BE2C (cell line): ENCODE measurements around the gene OR52E6. TPM values are rescaled to one million over a fixed set of nuclear protein-coding genes. Genes with fewer than 3 reads are reported as not detected.

Experiments
- DNase-seq: peaks from one replicate; pipeline ENCODE4 v3.0.0-alpha.2; 2020
- H3K27me3 ChIP-seq: fragments of 250-450 bp; sonication (Bioruptor Pico); 2 replicates; pipeline ENCODE4 v1.5.1; 2020; ENCODE audit warnings: mild to moderate bottlenecking
- H3K36me3 ChIP-seq: fragments of 250-450 bp; sonication (Bioruptor Pico); 2 replicates; pipeline ENCODE4 v1.5.1; 2020; ENCODE audit warnings: mild to moderate bottlenecking
- H3K4me1 ChIP-seq: fragments of 250-450 bp; sonication (Bioruptor Pico); 2 replicates; pipeline ENCODE4 v1.5.1; 2020
- H3K4me3 ChIP-seq: 2 replicates; pipeline ENCODE4 v1.5.1; 2011; ENCODE audit warnings: low read depth, low read length
- H3K9me3 ChIP-seq: fragments of 250-450 bp; sonication (Bioruptor Pico); 2 replicates; pipeline ENCODE4 v1.5.1; 2020
- CTCF ChIP-seq: IDR thresholded peaks from 2 replicates; pipeline ENCODE4 v1.5.1; 2012; ENCODE audit warnings: mild to moderate bottlenecking, low read depth, low read length
- polyA plus RNA-seq: library from polyadenylated mRNA; unstranded; fragments of >200 nt; gene quantifications from one replicate; pipeline ENCODE4 v1.2.1, GENCODE V29; 2012; ENCODE audit warnings: low read depth, missing spikeins; ENCODE audit not compliant: insufficient read length, insufficient read depth

OR52E6 gene
- polyA plus RNA-seq: not detected

DNA sequence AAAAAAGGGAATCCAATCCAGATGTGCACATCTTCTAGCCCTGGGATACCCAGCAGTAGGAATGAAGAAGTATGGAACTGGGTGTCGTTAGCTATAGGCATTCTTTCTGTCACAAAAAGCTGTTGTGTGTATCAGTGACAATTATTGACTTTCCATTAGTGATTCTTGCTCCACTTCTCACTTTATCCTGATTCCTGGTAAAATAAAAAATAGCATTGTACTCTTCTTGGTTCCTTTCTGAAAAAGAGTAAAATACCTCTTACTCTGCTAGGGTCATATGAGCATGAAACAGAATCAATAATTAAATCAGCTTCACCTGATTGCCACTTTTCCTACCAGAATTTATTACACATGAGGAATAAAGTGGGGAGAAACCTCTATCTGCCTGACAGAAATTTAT, at the start of gene OR52E6:
Gene OR52E6 (minus strand): TSS at position 101 of the 400 bp plus-strand sequence. CDS start 0 bp downstream, at position 101.
- no peaks in the 10 kb centered on the region for H3K27me3 ChIP-seq
- no peak for DNase-seq
- no peak for TF ChIP-seq CTCF
- no peak within 1 kb of the TSS for H3K4me3 ChIP-seq
- no peaks in the 10 kb centered on the region for H3K4me1 ChIP-seq
- no peaks in the 10 kb centered on the region for H3K9me3 ChIP-seq
- H3K36me3 ChIP-seq: no peaks in the 10 kb centered on the region

GRCh38 chr11:5891216-5891800, 49.6 kb upstream of the OR52E6 start:
- no peaks in the 10 kb centered on the region for H3K9me3 ChIP-seq
- DNase-seq: no peak
- no peaks in the 10 kb centered on the region for H3K4me1 ChIP-seq
- no peaks in the 10 kb centered on the region for H3K27me3 ChIP-seq
- no peak overlapping the region for H3K4me3 ChIP-seq
- TF ChIP-seq CTCF: peak; percentile 19; the same call in 1 of the 2 replicates
- H3K36me3 ChIP-seq: no peaks in the 10 kb centered on the region

DNA sequence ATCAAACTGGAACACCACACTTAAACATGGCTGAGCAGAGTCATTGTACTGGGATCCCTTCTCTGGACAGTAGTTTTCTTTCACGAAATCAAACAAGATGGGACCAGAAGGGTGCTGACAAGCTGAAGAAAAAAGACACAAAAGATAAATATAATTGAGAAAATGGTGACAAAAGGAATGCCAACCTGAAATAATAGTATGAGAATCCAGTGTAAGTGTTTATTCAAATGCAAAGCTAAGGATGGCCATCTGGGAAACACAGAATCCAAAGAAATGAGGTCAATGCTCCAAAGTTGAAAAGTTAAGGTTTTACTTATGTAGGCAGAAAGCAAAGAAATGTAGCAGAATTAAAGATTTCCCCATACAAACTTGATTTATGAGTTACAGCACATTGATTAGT, 46.0 kb upstream of the OR52E6 start:
- no peaks in the 10 kb centered on the region for H3K36me3 ChIP-seq
- no peak overlapping the region for H3K4me3 ChIP-seq

DNA sequence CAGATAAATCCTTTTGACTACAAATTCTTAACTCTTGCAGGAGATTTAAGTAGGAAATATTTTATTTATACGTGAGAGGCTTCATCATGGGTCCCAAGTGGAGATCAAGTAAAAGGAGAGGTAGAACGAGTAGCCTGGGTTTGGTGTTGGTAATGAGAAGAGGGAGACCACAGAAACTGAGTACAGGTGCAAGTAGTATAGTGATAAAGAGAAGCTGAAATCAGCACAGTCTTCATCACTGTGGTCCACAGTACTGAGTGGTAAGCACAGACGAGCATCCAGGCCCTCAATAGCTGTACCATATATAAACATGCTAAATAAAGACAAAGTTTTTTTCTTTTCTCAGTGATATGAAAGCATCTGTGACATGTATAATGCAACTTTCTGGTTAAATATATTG, 45.5 kb upstream of the OR52E6 start:
- no peak overlapping the region for H3K4me3 ChIP-seq
- DNase-seq: no peak
- no peaks in the 10 kb centered on the region for H3K9me3 ChIP-seq
- no peaks in the 10 kb centered on the region for H3K36me3 ChIP-seq
- no peak for TF ChIP-seq CTCF
- H3K4me1 ChIP-seq: no peaks in the 10 kb centered on the region
- H3K27me3 ChIP-seq: no peaks in the 10 kb centered on the region

More for the DNA sequence above, 46.0 kb upstream of the OR52E6 start:
- no peaks in the 10 kb centered on the region for H3K27me3 ChIP-seq
- no peaks in the 10 kb centered on the region for H3K4me1 ChIP-seq
- DNase-seq: no peak
- TF ChIP-seq CTCF: no peak
- no peaks in the 10 kb centered on the region for H3K9me3 ChIP-seq

- H3K36me3 ChIP-seq: no peaks in the 10 kb centered on the region
- no peaks in the 10 kb centered on the region for H3K9me3 ChIP-seq
- no peaks in the 10 kb centered on the region for H3K27me3 ChIP-seq
- no peaks in the 10 kb centered on the region for H3K4me1 ChIP-seq
- DNase-seq: no peak
- H3K4me3 ChIP-seq: no peak overlapping the region
- no peak for TF ChIP-seq CTCF
Observed at GRCh38 chr11:5881756-5882155, 40.1 kb upstream of the OR52E6 start.

DNA sequence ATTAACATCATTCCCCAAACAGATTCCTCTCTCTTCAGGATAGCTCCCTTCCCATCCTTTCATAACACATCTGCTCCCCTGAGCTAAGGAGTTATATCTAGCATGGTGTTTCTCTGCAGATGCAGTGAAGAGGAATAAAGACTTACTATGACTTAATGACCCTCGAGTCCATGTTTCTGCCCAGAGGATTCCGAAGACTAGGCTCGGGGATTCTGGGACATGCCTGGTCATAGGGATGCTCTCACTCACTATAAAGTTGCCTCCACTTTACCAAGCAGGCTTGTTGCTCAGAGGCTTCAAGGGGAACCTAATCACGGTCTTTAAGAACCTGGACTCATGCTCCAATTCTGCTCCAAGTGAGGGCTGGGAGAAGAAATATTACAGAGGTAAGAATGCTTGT, 38.6 kb upstream of the OR52E6 start, which contains the start of gene OR52E4:
Gene OR52E4 (plus strand): TSS at position 301 of the 400 bp plus-strand sequence. CDS start 3,664 bp downstream, outside the sequence.
- Histone ChIP-seq H3K9me3 (no peaks in the 10 kb centered on the region), H3K4me3 (no peak within 1 kb of the TSS), H3K4me1 (no peaks in the 10 kb centered on the region), H3K27me3 (no peaks in the 10 kb centered on the region), H3K36me3 (no peaks in the 10 kb centered on the region)
- TF ChIP-seq CTCF: no peak
- no peak for DNase-seq
